PC-3 (cell line): Measurements from ENCODE around the gene RNU7-1. TPM values are rescaled to one million over a fixed set of nuclear protein-coding genes. Genes with fewer than 3 reads are reported as not detected.

Experiments
- ATAC-seq: fragments of 200-7000 bp; cut with Tn5 transposase; 2 replicates; pipeline ENCODE4 v1.9.1; 2020; ENCODE audit warnings: mild to moderate bottlenecking, moderate library complexity
- Bru-seq: library from RNA; stranded (reverse); fragments of 400-500 nt; gene quantifications from one replicate; lab custom pipeline; 2021; lab: Mats Ljungman, UMichigan
- BruChase-seq, 2 experiments: library from RNA; stranded (reverse); fragments of 400-500 nt; gene quantifications; one replicate each; lab custom pipeline; 2021; lab: Mats Ljungman, UMichigan
- BruUV-seq: library from RNA; stranded (reverse); fragments of 400-500 nt; replicated peaks from 2 replicates; lab custom pipeline; 2021; lab: Mats Ljungman, UMichigan
- CTCF ChIA-PET: fragments of 300-600 bp; sonication (Branson Sonifier 250); formaldehyde crosslinking; loops from one replicate; lab custom pipeline; 2022; ENCODE audit warnings: antibody characterized with exemption; lab: Charles Lee
- POLR2A ChIA-PET: fragments of 300-600 bp; sonication (Branson Sonifier 250); formaldehyde crosslinking; loops from one replicate; lab custom pipeline; 2022; ENCODE audit warnings: antibody characterized with exemption; ENCODE audit not compliant: unreplicated experiment; lab: Charles Lee
- DNase-seq: peaks from one replicate; pipeline ENCODE4 v3.0.0-alpha.2; 2015
- H2AFZ ChIP-seq: fragments of 300-600 bp; sonication (generic); 2 replicates; pipeline ENCODE4 v1.6.0; 2016; ENCODE audit warnings: antibody characterized with exemption, low read length
- H3F3A ChIP-seq: fragments of 300-600 bp; sonication (generic); one replicate; pipeline ENCODE4 v1.6.0; 2017; ENCODE audit warnings: antibody characterized with exemption, low read length, control low read depth, mild to moderate bottlenecking; ENCODE audit not compliant: unreplicated experiment
- H3K27ac ChIP-seq: fragments of 300-600 bp; sonication (generic); 2 replicates; pipeline ENCODE4 v1.5.1; 2016; ENCODE audit warnings: mild to moderate bottlenecking, low read length
- H3K27me3 ChIP-seq: fragments of 300-600 bp; sonication (generic); 2 replicates; pipeline ENCODE4 v1.6.1; 2016; ENCODE audit warnings: low read length, mixed read lengths
- H3K36me3 ChIP-seq: fragments of 300-600 bp; sonication (generic); 2 replicates; pipeline ENCODE4 v1.6.1; 2016; ENCODE audit warnings: low read depth, mixed run types, low read length, mixed read lengths
- H3K4me1 ChIP-seq: fragments of 300-600 bp; sonication (generic); 2 replicates; pipeline ENCODE4 v1.5.1; 2016; ENCODE audit warnings: low read length; ENCODE audit not compliant: insufficient read depth
- H3K4me2 ChIP-seq: fragments of 300-600 bp; sonication (generic); 2 replicates; pipeline ENCODE4 v1.6.0; 2016; ENCODE audit warnings: low read length
- H3K4me3 ChIP-seq: fragments of 300-600 bp; sonication (generic); 2 replicates; pipeline ENCODE4 v1.5.1; 2016; ENCODE audit warnings: mild to moderate bottlenecking, low read length, mixed read lengths
- H3K79me2 ChIP-seq: fragments of 300-600 bp; sonication (generic); 2 replicates; pipeline ENCODE4 v1.6.1; 2017; ENCODE audit warnings: low read length, mixed read lengths
- H3K9ac ChIP-seq: fragments of 300-600 bp; sonication (generic); 2 replicates; pipeline ENCODE4 v1.6.0; 2016; ENCODE audit warnings: mild to moderate bottlenecking, low read length
- H3K9me2 ChIP-seq: fragments of 300-600 bp; sonication (generic); replicated peaks from 2 replicates; pipeline ENCODE4 v1.6.1; 2016; ENCODE audit warnings: mixed run types, low read length, mixed read lengths
- H3K9me3 ChIP-seq: fragments of 300-600 bp; sonication (generic); 2 replicates; pipeline ENCODE4 v1.6.1; 2016; ENCODE audit warnings: low read length, mixed read lengths
- H4K20me1 ChIP-seq: fragments of 300-600 bp; sonication (generic); 2 replicates; pipeline ENCODE4 v1.6.1; 2016; ENCODE audit warnings: low read length, mixed read lengths
- CTCF ChIP-seq: fragments of 300-600 bp; sonication (generic); conservative IDR thresholded peaks from 2 replicates; pipeline ENCODE4 v1.5.1; 2017; ENCODE audit warnings: antibody characterized with exemption, low read depth, mild to moderate bottlenecking, low read length
- EZH2 ChIP-seq: fragments of 300-600 bp; sonication (generic); IDR thresholded peaks from one replicate; pipeline ENCODE4 v1.6.1; 2017; ENCODE audit warnings: antibody characterized with exemption, mild to moderate bottlenecking, low read length; ENCODE audit not compliant: unreplicated experiment
- EZH2phosphoT487 ChIP-seq: fragments of 300-600 bp; sonication (generic); IDR thresholded peaks from 2 replicates; pipeline ENCODE4 v1.6.1; 2018; ENCODE audit warnings: mild to moderate bottlenecking, antibody characterized with exemption, low read length, borderline replicate concordance
- intact Hi-C: fragments of 100-400 bp; cut with micrococcal nuclease; formaldehyde crosslinking; loops from 2 replicates; pipeline ENCODE4 v1.9.0; 2023
- long read RNA-seq: library from polyadenylated mRNA; unstranded; transcript quantifications from one replicate; pipeline ENCODE4 v2.0.0, GENCODE V29; 2021; ENCODE audit not compliant: unreplicated experiment
- total RNA-seq: library from RNA; depleted of rRNA; stranded (reverse); fragments of >200 nt; gene quantifications from 2 replicates; pipeline ENCODE4 v1.2.3, GENCODE V29; 2014; rRNA removed

Gene RNU7-1
- not detected in 2 replicates for total RNA-seq
- percentile 60 among the genes with signal in this experiment for Bru-seq, nascent RNA
- BruChase-seq, experiment 1, labeled RNA remaining after a 6-hour chase, result percentile 98 among the genes with signal in this experiment
- percentile 83 among the genes with signal in this experiment for BruChase-seq, experiment 2, labeled RNA remaining after a 2-hour chase
- long read RNA-seq, result 0 reads

- Histone ChIP-seq H3F3A (peaks cover 9% of the 10 kb centered on the region), H3K9me2 (no peaks in the 10 kb centered on the region), H3K79me2 (peaks cover 11% of the 10 kb centered on the region; the same call in 1 of the 2 replicates), H3K9ac (peak within 1 kb of the TSS; percentile 72), H3K4me3 (peak within 1 kb of the TSS; percentile 72), H3K27ac (peak within 1 kb of the TSS; percentile 94), H3K4me1 (peaks cover 18% of the 10 kb centered on the region), H3K36me3 (no peaks in the 10 kb centered on the region), H3K27me3 (no peaks in the 10 kb centered on the region), H3K9me3 (no peaks in the 10 kb centered on the region), H2AFZ (no peak within 1 kb of the TSS), H4K20me1 (no peaks in the 10 kb centered on the region), H3K4me2 (peak within 1 kb of the TSS; percentile 96)
- TF ChIP-seq CTCF (no peak), EZH2 (no peak), EZH2phosphoT487 (no peak)
- intact Hi-C loops, result loop anchor here (1.0 to 2.0 kb wide), 3 partner anchors 21 to 169 kb away; partner anchors contain the start of gene LPCAT3
- TSS peak; percentile 89 for BruUV-seq
- CTCF ChIA-PET, result interaction anchor here (0.6 to 2.0 kb wide), 8 partner anchors 18 to 597 kb away, joined by 3 to 10 read pairs (median 4); partner anchors contain the start of genes LPCAT3 and SPSB2
- DNase-seq (peak; percentile 91), ATAC-seq (peak; percentile 43)
- POLR2A ChIA-PET, result interaction anchor here (0.6 to 1.3 kb wide), 7 partner anchors 14 to 331 kb away, joined by 3 to 18 read pairs (median 10); partner anchors contain the start of gene ENO2
These were observed at the start of gene RNU7-1, which contains the start of gene C12orf57 for GRCh38 chr12:6943722-6944380. Gene RNU7-1, plus strand, starts transcription at chr12:6943816. Gene C12orf57, plus strand, starts transcription at chr12:6944022. Its CDS starts 100 bp downstream, at chr12:6944122.

GRCh38 chr12:6894321-6894720 is 49.3 kb upstream of the RNU7-1 start:
- Histone ChIP-seq H3K4me3 (no peak overlapping the region), H3K36me3 (no peaks in the 10 kb centered on the region), H3F3A (no peaks in the 10 kb centered on the region), H3K9me3 (no peaks in the 10 kb centered on the region), H3K4me2 (no peak overlapping the region), H3K9me2 (no peaks in the 10 kb centered on the region), H4K20me1 (no peaks in the 10 kb centered on the region), H3K27me3 (no peaks in the 10 kb centered on the region), H3K27ac (no peak overlapping the region), H2AFZ (no peak overlapping the region), H3K4me1 (peaks cover 11% of the 10 kb centered on the region), H3K9ac (no peak overlapping the region), H3K79me2 (no peaks in the 10 kb centered on the region)
- TF ChIP-seq CTCF (no peak), EZH2 (no peak), EZH2phosphoT487 (no peak)
- BruUV-seq, result no TSS peak
- DNase-seq, result no peak
- CTCF ChIA-PET, result no interaction called here
- no peak for ATAC-seq
- POLR2A ChIA-PET, result no interaction called here
- intact Hi-C loops, result no loop called here
